ENCODE data around the gene ZC3H11A. TPM values are rescaled to one million over a fixed set of nuclear protein-coding genes. Genes with fewer than 3 reads are reported as not detected.
"Not testable (repeated sequence)": the region's sequence is repeated elsewhere in the genome, so short reads cannot be mapped to it uniquely, and the experiment has no call there.

ZC3H11A gene
- total RNA-seq, 2 donors from 2014 or later: 65.6 to 66.9 TPM

DNA sequence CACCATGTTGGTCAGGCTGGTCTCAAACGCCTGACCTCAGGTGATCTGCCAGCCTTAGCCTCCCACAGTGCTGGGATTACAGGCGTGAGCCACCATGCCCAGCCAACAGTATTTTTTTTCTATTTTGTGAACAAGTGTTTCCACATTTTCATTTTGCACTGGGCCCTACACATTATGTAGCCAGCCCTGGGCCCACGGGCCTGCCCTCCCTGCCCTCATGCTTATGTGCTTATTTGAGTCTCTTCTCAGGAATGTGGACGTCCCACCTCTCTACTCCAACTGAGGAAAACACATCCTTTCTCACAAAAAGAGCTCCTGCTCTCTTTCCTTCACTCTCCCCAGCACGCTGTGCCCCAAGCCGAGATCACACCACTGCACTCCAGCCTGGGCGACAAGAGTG lies 13.5 kb upstream of the ZC3H11A start:
- Histone ChIP-seq H3K9me3 (no peaks in the 10 kb centered on the region), H3K4me3 (no peak overlapping the region), H3K27me3 (no peaks in the 10 kb centered on the region), H3K36me3 (replicated peaks in 1 of 2; ENCODE audit: insufficient read depth in 1 of 2, low read depth in 2 of 2) (no peaks in the 10 kb centered on the region), H3K4me1 (no peaks in the 10 kb centered on the region), H3K27ac (no peak overlapping the region)
- TF ChIP-seq POLR2A (IDR thresholded peaks at IDR 0.05) (no peak), CTCF (IDR thresholded peaks at IDR 0.05) (no peak)
- DNase-seq: no peak
- WGBS, 2 donors: 82 to 85% methylated on average over 6 to 7 of the region's 7 CpGs
- ATAC-seq: no peak
- intact Hi-C loops (cut with DNase I): no loop called here

DNA sequence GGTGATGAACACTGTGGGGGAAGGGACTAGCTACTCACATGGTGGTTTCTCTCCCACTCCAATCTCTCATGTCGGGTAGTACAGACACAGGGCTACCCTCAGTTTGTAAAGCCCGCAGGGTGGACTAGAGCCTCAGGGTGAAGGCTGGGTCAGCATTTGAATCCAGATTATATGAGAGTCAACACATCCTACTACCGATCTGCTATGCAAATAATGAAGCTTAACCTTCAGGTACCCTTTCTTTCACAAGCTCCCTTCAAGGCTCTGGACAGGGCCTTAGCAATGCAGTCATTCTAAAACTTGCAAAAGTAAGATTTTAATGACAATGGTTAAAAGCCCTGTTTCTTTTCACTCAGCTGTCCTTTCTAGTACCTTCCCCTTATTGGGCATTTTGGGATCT lies 5.5 kb upstream of the ZC3H11A start:
- Histone ChIP-seq H3K36me3 (replicated peaks in 1 of 2; ENCODE audit: insufficient read depth in 1 of 2, low read depth in 2 of 2) (no peaks in the 10 kb centered on the region), H3K4me3 (no peak overlapping the region), H3K4me1 (peaks cover 1% of the 10 kb centered on the region), H3K9me3 (no peaks in the 10 kb centered on the region), H3K27me3 (no peaks in the 10 kb centered on the region), H3K27ac (no peak overlapping the region)
- TF ChIP-seq CTCF (IDR thresholded peaks at IDR 0.05): no peak
- no peak for TF ChIP-seq POLR2A (IDR thresholded peaks at IDR 0.05)
- ATAC-seq (no peak), DNase-seq (no peak)
- intact Hi-C loops (cut with DNase I): no loop called here
- WGBS, 2 donors: 62 to 76% methylated on average over 3 of the region's 3 CpGs

GRCh38 chr1:203791498-203791897 lies 3.9 kb upstream of the ZC3H11A start:
- Histone ChIP-seq H3K27ac (no peak overlapping the region), H3K4me1 (peaks cover 6% of the 10 kb centered on the region), H3K9me3 (no peaks in the 10 kb centered on the region), H3K36me3 (replicated peaks in 1 of 2; ENCODE audit: insufficient read depth in 1 of 2, low read depth in 2 of 2) (no peaks in the 10 kb centered on the region), H3K4me3 (no peak overlapping the region), H3K27me3 (no peaks in the 10 kb centered on the region)
- DNase-seq (no peak), ATAC-seq (no peak)
- WGBS, 2 donors: 78 to 88% methylated on average over 3 of the region's 3 CpGs
- intact Hi-C loops (cut with DNase I): no loop called here
- no peak for TF ChIP-seq POLR2A (IDR thresholded peaks at IDR 0.05)
- no peak for TF ChIP-seq CTCF (IDR thresholded peaks at IDR 0.05)

DNA sequence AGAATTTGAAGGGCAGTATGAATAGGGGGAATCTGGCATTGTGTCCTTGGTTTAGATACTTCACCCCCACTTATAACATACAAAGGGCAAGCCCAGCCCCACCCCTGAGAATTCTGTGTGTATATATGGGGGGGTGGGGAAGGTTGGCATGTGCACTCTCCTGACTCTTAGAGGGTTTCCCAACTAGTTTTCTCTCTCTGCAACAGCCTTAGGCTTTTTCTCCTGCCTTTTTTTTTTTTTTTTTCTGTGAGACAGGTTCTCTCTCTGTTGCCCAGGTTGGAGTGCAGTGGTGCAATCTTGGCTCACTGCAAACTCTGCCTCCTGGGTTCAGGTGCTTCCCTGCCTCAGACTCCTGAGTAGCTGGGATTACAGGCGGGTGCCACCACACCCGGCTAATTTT lies 2.9 kb upstream of the ZC3H11A start:
- no peaks in the 10 kb centered on the region for H3K9me3 ChIP-seq
- H3K27ac ChIP-seq: no peak overlapping the region
- H3K4me3 ChIP-seq: no peak overlapping the region
- no peak for TF ChIP-seq CTCF (IDR thresholded peaks at IDR 0.05)
- no peak for TF ChIP-seq POLR2A (IDR thresholded peaks at IDR 0.05)
- no peaks in the 10 kb centered on the region for H3K27me3 ChIP-seq
- H3K36me3 ChIP-seq (replicated peaks in 1 of 2; ENCODE audit: insufficient read depth in 1 of 2, low read depth in 2 of 2): no peaks in the 10 kb centered on the region
- intact Hi-C loops (cut with DNase I): no loop called here
- ATAC-seq: no peak
- WGBS, 2 donors: 85 to 93% methylated on average over 2 of the region's 2 CpGs
- no peak for DNase-seq
- H3K4me1 ChIP-seq: peaks cover 16% of the 10 kb centered on the region

GRCh38 chr1:203793561-203793960 lies 1.9 kb upstream of the ZC3H11A start:
- 90 to 94% methylated on average over 7 of the region's 7 CpGs for WGBS, 2 donors
- H3K9me3 ChIP-seq; H3K27me3 ChIP-seq; intact Hi-C loops (cut with DNase I); ATAC-seq; H3K4me3 ChIP-seq; DNase-seq; H3K36me3 ChIP-seq (replicated peaks in 1 of 2; ENCODE audit: insufficient read depth in 1 of 2, low read depth in 2 of 2); H3K27ac ChIP-seq: not testable (repeated sequence)
- H3K4me1 ChIP-seq: peaks cover 26% of the 10 kb centered on the region
